GM18526 (cell line): ENCODE measurements around the gene CCDC149.

Experiments used
- POLR2A ChIP-seq: IDR thresholded peaks from 3 replicates; pipeline ENCODE4 v1.6.1; 2011; ENCODE audit not compliant: insufficient read length; ENCODE audit errors: extremely low read depth

CCDC149 gene

DNA sequence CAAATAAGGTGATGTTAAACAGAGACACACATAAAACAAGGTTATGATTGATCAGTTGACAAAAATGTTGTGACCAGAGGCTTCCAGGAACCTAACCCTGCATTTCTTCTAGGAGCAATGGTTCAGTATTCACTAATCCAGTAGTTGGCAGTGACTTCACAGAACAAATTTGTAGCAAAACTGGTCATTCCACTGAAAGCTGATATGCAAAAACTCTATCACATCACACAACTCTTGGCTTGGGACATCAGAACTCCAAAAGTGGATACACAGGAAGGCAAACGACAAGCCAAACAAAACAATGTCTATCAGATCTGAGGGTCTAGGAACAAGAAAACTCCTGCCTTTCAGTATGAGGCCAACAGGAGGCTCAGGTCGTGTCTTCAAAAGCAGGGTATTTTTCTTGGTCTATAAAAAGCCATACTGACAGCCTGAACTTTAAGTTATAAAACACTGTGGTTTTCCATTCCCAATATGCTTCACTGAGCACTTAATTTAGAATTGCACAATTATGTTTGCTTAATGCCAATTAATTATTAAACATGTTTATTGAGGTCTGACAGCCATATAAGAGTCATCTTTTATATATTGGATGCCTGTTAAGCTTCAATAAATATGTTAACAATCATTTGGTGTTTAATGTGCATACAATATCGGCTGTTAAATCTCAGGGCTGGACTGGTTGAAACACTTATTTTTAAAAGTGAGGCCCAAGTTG is 71.9 kb downstream of the CCDC149 start:
- TF ChIP-seq POLR2A: no peak

DNA sequence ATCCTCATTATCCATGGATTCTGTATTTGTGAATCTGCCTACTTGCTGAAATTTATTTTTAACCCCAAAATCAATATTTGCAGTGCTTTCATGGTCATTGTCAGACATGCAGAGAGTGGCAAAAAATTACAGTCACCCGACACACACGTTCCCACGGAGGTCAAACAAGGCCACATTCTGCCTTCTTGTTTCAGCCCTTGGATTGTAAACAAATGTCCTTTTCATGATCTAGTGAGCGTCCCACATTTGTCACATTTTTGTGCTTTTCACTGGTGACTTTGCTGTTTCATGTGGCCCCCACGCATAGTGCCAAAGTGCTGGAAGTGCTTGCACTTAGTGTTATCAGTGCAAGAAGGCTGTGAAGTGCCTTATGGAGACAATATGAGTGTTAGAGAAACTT is 72.5 kb downstream of the CCDC149 start:
- no peak for TF ChIP-seq POLR2A

DNA sequence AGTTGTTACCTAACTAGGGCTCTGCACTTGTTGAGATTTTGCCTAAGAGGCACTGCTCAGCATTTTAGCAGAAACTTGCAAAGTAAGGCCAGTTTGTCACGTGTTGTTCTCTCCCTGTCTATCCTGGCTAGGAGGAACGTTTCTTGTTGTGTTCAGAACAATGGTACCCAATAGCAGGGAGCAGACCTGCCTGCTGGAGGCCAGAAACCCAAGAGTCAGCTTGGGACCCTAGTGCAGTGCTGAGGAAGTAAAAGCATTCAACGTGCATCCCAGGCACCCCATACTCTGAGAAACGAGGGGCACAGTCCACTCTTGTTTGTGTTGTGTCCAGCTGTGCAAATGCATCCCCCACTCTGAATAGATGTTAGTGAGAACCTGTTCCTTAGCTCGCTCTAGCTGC is 75.1 kb downstream of the CCDC149 start:
- no peak for TF ChIP-seq POLR2A

DNA sequence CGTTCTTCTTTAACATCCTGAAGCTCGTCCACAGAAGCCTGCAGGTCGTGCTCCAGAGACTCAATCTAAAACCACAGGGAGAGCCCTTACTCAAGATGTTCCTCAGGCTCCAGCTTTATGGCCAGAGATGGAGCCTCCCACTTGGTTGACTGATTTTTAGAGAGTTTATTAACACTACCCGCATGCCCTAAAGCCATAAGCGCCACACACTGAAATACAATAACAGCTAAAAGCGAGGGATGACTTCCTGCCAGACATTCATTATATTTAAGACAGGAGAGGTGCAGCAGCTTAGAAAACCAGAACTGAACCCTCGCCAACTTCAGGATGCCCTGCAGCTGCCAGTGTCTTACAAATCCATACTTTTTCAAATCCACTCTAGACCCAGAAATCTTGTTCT is 75.5 kb downstream of the CCDC149 start:
- no peak for TF ChIP-seq POLR2A

DNA sequence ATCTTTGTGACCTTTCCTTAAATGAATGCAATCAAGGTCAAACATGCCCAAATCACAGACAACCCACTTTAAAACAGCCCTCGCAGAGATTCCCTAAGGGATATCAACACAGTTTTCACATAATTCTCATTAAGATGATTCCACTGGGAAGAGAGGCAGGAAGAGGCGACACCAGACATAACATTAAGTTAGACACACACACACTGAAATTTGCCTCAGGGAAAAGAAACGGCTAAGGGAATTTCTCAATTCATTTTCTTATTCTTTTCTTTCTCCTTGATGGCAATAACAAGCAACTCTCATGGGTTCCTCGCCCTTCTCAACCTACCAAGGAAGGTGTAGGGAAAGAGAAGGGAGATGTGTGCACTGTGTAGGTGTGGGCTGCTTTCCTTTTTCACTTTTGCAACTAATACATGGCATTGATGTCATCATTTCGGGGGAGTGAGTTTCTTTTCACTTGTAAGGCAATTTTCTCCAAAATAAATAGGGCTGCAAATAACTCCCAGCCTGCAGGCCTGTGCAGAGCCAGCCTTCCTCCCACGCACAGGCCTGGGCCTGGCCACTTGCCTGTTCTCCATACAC is 76.1 kb downstream of the CCDC149 start:
- no peak for TF ChIP-seq POLR2A

DNA sequence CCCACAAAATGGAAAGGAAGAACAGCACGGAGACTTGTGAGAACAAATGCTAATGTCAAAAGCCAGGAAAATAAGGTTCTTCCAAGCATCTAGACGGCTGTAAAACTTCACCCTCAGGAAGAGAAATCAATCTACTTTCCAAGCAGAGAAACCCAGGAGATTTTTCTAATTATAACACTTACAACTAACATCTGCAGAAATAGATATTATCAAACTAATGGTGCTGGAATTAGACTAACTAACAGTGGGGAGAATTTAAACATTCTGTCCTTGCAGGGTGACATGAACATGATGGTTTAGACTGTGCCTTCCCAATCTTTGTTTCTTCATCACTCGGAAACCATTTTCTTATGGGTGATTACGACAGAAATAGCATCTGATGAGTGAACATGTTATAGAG is 77.1 kb downstream of the CCDC149 start:
- no peak for TF ChIP-seq POLR2A

DNA sequence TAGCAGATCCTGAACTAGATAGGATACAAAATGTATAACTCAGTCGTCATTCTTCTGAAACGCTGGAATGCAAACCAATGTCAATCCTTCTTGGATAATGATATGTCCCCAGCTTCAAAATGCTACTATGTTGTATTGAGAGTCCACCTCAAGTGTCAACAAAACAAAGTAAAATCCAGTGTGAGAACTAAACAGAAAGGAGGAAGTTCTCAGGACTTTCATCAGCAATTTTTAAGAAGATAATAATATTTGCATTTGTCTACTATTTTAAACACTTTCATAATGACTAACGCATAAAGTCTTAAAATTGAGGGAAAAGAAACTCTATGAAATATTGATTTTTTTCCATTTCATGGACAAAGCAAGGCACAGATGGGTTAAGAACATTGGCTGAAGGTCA is 81.2 kb downstream of the CCDC149 start:
- TF ChIP-seq POLR2A: no peak

DNA sequence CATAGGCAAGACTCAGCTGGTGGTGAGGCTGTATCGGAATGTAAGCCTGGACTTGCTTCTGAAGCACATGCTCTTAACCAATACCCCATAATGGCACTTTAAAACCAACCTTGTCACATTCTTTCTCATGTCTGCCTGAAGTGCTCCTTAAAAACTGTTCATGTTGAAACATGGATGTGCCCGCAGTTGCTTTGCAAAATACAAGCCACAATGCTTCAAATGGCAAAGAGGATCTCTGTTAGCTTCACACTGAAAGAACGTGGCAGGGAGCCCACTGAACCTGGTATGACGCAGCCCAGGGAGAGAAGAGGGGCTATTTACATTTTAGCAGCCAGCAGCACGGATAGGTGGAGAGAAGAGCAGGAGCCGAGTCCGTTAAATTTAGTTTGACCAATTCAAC is 88.1 kb downstream of the CCDC149 start:
- TF ChIP-seq POLR2A: no peak

DNA sequence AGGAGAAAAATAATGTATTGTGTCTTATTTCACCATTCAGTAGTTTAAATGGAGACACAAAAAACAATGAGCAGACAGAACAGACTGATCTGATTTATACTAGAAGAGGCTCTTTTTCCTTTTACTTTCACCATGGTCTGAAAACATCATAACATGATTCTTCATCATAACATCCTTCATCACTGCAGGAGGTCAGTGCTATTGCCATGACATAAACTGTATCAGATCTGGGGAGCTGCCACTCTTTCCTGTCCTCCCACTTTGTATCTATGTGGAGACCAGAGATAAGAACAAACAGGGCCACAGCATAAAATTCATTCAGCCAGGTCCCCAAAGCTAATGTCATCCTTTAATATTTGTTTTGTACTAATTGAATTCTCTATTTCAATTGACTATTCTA is 92.3 kb downstream of the CCDC149 start:
- TF ChIP-seq POLR2A: no peak

DNA sequence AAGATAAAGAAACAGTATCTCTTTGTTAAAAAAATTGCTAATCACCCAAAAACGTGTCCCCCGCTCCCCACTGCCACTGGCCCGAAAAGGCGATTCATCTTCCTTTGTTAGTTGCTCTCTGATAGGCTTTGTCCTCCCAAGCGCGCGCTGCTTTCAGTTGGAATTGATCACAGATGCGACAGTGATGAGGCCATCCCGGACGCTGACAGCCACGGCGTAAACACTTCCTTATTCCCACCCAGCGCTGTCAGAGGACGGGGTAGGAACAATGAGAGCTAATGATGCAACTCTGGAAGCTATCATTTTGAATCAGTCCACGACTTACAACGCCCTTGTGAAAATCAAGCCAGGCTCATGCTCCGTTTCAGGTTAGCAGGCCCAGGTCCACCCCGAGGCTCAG is 96.0 kb downstream of the CCDC149 start:
- no peak for TF ChIP-seq POLR2A

DNA sequence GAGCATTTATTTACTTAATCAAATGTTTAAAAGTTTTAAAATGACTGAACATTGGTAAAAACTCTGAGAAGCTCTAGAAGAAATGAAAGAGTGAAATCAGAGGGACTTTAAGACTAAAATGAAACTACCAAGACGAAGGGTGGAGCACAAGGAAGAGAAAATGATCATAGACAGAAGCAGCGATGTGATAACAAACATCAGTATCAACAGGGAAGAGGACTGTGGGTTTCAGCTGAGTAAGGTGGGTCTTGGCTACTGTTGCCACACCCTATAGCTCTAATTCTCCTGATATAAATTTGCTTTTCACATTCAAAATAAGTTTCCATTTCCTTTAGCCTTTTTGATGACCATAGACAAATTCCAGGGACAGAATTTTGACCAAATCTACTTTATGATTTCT is 99.1 kb downstream of the CCDC149 start:
- no peak for TF ChIP-seq POLR2A

DNA sequence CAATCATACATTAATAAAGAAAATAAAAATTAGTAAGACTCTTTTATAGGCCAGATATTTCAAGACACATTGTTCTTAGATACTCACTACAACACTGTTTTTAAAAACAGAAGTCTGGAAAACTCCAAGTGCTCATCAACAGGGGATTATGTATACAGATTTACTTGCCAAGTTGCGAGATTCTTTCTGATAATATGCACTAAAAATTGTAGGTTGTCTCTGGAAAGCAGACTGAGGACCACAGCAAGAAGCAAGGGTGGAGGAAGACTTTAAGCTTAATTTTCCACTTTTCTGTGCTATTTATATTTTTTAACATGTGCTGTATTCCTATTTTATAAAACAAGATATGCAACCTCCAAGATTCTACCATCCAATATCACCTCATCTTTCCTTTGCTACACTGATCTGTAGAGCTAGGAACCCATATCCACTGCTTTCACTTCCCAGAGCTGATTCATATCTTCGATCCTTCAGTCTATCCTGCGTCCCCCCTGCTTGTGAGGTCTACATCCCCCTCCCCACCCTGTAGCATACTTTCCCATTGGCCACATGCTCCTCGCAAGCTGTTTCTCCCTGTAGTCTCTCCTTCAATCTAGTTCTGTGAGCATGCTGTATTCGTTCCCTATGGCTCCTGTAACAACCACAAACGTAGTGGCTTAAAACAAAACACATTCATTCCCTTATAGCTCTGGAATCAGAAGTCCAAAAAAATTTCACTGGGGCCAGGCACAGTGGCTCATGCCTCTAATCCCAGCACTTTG is 101.8 kb downstream of the CCDC149 start:
- no peak for TF ChIP-seq POLR2A

DNA sequence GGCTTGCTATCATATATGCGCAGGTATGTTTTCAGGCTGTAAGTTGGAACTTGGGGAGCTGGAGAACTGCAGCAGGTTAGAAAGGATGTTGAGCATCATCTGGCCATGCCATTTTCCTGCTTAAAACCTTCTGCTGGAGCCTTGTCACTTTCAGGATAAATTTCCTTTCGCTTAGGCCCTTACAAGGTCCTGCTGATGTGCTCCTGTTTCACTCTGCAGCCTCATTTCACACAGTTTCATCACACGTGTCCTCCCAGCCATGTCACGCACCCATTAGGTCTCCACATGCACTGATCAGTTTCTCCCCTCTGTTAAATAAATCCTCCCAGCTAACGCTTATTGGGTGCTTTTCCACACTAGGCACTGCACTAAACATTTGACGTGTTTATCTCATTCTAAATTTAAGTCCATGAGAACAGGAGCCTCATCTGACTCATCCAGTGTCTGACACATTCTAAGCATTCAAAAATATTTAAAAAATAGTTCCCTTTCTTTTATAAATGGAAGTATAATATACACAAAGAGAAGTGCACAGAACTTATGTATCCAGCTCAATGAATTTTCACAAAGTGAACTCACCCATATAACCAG is 102.9 kb downstream of the CCDC149 start:
- TF ChIP-seq POLR2A: no peak

DNA sequence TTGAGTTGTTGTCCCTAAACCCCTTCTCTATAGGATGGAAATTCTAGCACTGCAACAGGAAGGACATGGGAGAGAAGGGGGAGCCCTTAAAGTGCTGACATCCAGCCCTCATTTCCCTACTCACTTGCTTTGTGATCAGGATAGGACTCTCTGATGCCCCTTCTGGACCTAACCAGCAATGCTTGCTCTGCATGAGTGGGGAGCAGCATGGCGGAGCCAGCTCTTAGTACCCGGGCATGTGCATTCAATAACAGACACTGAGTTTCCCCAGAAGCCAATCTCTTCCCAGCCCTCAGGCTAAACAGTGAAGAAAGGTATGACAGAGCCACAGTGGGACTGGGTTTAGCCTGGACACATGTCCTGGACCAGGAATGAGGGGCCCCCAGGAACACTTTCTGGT is 103.5 kb downstream of the CCDC149 start:
- no peak for TF ChIP-seq POLR2A

DNA sequence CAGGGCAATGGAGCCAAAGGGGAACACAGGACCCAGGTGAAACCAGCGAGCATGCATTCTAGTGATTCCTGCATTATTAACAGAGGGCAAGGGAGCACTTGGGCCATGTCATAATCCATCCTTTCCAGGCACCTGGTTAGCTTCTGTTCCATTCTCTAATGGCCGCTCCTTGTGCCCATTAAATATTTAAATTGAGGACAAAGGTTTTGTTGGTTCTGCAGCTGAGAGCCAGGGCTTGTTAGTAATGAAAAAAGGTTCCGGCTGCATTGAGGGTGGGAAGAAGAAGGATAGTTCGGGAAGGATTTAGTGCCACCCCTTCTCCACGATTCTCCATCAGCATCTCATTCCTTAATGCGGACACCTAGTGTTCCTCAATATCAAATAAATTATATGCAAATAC is 103.9 kb downstream of the CCDC149 start:
- no peak for TF ChIP-seq POLR2A

DNA sequence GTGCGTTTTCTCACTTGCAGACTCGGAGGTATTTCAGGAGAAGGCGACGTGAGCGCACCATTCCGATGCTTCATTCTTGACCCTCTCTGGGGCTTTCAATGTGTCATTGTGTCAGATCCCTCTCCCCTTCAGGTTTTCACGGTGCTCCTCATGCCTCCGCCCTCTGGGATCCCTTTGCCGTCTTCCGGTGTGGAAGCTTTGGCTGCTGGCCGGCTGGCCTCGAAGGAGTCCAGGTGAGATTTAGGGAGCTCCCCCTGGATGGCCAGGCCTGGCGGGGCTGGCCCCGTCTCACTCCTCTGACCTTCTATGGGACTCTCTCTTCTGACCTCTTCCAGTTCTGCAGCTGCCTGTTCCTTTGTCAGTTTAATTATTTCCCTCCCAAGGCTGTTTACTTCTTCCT is 104.6 kb downstream of the CCDC149 start:
- no peak for TF ChIP-seq POLR2A
